NB4 (cell line): Measurements from ENCODE around the gene CFAP210.
"Not testable (repeated sequence)": the region's sequence is repeated elsewhere in the genome, so short reads cannot be mapped to it uniquely, and the experiment has no call there.

Source experiments
- DNase-seq: peaks from one replicate; pipeline ENCODE4 v3.0.0; 2010; ENCODE audit warnings: low read depth
- H3K4me3 ChIP-seq: one replicate; pipeline ENCODE4 v1.5.1; 2011; ENCODE audit warnings: mild to moderate bottlenecking, low read depth, low read length, moderate library complexity
- CTCF ChIP-seq: IDR thresholded peaks from one replicate; pipeline ENCODE4 v1.5.1; 2012; ENCODE audit warnings: low read depth, low read length
- MAX ChIP-seq: IDR thresholded peaks from 2 replicates; pipeline ENCODE4 v1.6.1; 2011; ENCODE audit warnings: low read depth, low read length
- MYC ChIP-seq: IDR thresholded peaks from 2 replicates; pipeline ENCODE4 v1.6.1; 2011; ENCODE audit warnings: low read depth, low read length
- POLR2A ChIP-seq: IDR thresholded peaks from 2 replicates; pipeline ENCODE4 v1.6.1; 2011; ENCODE audit warnings: mild to moderate bottlenecking; ENCODE audit not compliant: insufficient read length; ENCODE audit errors: extremely low read depth

Gene CFAP210

GRCh38 chr2:169637620-169638019 is 56.6 kb downstream of the CFAP210 start:
- DNase-seq, result no peak
- H3K4me3 ChIP-seq, result no peak overlapping the region
- TF ChIP-seq MAX (no peak), MYC (no peak), CTCF (no peak), POLR2A (no peak)

GRCh38 chr2:169636440-169637097 is 57.6 kb downstream of the CFAP210 start:
- no peak overlapping the region for H3K4me3 ChIP-seq
- no peak for TF ChIP-seq CTCF
- TF ChIP-seq MYC, result no peak
- TF ChIP-seq POLR2A, result no peak
- no peak for TF ChIP-seq MAX
- no peak for DNase-seq

GRCh38 chr2:169625781-169626180 is 68.4 kb downstream of the CFAP210 start:
- TF ChIP-seq CTCF, result no peak
- TF ChIP-seq MAX, result no peak
- TF ChIP-seq POLR2A, result no peak
- TF ChIP-seq MYC, result no peak
- H3K4me3 ChIP-seq, result no peak overlapping the region
- no peak for DNase-seq

- no peak for DNase-seq
- TF ChIP-seq POLR2A (no peak), CTCF (no peak), MAX (no peak), MYC (no peak)
- no peak overlapping the region for H3K4me3 ChIP-seq
Observed at GRCh38 chr2:169623235-169623634, 71.0 kb downstream of the CFAP210 start.

GRCh38 chr2:169620509-169620908 is 73.7 kb downstream of the CFAP210 start:
- DNase-seq, result no peak
- no peak overlapping the region for H3K4me3 ChIP-seq
- TF ChIP-seq CTCF, result no peak
- TF ChIP-seq POLR2A, result no peak
- TF ChIP-seq MYC, result no peak
- no peak for TF ChIP-seq MAX

GRCh38 chr2:169619946-169620345 is 74.3 kb downstream of the CFAP210 start:
- no peak overlapping the region for H3K4me3 ChIP-seq
- DNase-seq, result no peak
- TF ChIP-seq MYC (no peak), POLR2A (no peak), CTCF (no peak), MAX (no peak)

GRCh38 chr2:169615982-169616381 is 78.2 kb downstream of the CFAP210 start:
- DNase-seq, H3K4me3 ChIP-seq: not testable (repeated sequence)
